GM20431 (cell line): ENCODE data around the gene FRAS1.
"Not testable (repeated sequence)": the region's sequence is repeated elsewhere in the genome, so short reads cannot be mapped to it uniquely, and the experiment has no call there.

ENCODE experiments used
- in situ Hi-C: fragments of 300-500 bp; cut with MseI, MboI; formaldehyde crosslinking; loops from one replicate; pipeline ENCODE4 v1.15.0; 2020; ENCODE audit warnings: low sequenced_read_pairs; ENCODE audit not compliant: unreplicated experiment

FRAS1 gene

DNA sequence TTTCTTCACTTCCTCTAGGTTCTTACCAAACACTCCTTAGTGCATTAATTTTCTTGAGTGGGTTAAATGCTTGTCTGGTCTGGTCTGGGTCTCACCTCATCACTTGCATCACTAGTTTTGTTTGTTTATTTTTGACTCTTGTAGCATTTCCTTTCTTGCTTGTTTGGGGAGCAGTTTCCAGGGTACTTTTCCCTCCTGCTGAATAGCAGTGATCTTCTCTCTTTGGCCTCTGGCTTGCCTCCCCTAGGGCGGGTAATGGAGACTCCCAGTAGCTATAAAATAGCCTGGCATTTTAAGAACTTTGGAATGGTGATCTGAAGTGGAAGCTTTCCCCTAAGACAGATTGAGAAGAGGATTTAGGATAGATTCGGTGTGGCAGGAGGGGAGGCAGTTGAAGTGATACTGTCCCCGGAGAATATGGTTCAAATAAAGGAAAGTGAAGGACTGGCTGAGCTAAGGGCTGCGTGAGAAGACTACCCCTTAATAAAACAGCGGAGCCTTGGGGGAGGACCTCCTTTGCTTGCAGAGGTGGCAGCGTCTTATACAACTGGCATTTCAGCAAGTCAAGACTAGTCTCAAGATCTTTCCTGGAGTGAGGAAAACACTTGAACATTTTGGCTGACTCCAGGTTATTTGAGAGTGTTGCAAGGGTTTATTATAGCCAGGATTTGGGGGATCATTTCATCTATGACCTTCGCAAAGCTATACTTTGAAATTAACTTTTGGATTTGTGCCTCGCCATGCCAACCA, 190.6 kb downstream of the FRAS1 start:
- in situ Hi-C loops: no loop called here

DNA sequence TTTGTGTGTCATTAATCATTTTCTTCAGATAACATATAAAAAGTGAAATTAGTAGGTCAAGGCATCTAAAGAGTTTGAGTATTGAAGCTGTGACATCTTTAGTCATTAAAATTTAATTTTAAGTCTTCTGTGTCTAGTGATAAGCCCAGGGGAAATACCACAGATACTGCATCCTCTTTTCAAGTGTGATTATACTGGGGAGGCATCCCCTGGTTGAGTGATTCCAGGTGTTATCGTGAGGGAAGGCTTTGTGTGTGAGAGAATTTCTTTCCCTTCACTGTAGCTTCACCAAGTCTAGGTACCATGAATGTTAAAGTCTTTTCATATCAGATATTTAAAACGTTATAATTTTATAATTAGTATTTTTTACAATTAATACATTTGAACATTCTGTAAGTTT, 193.4 kb downstream of the FRAS1 start:
- in situ Hi-C loops: no loop called here

DNA sequence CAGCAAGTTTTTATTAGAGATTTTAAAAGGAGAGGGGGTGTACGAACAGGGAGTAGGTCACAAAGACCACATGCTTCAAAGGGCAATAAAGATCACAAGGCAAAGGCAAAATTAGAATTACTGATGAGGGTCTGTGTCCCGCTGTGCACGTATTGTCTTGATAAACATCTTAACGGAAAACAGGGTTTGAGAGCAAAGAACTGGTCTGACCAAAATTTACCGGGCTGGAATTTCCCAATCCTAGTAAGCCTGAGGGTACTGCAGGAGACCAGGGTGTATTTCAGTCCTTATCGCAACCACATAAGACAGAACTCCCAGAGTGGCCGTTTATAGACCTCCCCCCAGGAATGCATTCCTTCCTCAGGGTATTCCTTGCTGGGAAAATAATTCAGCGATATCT, 195.7 kb downstream of the FRAS1 start:
- in situ Hi-C loops: not testable (repeated sequence)

DNA sequence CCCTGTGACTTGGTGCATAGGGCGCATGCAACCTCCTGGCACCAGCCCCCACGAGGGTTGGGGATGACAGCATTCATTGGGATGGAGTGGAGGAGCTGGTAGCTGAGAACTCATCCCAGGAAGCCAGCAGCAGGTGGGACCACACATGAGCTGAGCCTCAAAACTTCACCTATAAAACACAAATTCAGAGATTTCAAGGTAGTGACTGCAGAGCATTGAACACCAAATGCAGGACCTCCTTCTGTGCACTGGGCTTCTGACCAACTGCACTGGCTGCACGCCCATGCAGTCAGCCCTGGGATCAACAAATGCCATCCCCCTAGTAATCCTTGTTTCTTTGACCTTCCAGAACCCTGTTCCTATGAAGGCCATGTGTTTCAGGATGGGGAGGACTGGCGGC, 197.8 kb downstream of the FRAS1 start:
- in situ Hi-C loops: no loop called here

DNA sequence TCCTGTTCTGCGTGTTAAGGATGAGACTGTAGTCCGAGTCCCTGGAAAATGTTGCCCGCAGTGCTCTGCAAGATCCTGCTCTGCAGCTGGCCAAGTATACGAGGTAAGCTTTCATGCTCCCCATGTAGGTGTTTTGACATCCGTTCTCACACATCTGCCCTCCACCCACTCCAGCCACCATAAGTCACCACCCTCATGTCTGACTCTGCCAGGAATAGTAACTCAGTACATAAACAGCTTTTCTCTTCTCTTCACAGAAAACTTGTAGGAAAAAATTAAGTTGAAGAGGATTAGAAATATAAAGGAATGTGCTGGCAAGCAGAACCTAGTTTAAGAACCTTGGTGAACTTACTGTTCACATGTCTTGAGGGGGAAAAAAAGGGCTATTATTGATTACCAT, 207.9 kb downstream of the FRAS1 start:
- in situ Hi-C loops: no loop called here

DNA sequence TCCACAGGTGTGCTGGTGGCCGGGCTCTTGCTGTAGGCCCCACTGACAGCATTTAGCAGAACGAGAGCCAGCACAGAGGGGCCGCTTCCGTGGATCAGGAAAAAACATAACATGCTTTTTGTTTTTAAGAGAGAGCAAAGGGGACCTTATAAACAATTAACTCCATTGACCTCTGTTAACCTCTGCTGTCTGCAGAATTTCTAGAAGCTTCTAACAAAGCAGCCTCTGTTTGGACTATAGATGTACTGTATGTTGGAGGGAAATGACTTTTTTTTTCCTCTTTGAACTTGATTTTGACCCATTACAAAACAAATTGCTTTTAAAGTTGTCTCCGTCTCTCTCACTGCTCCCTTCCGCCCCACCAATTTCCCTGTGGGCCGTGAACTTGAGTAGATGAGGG, 210.7 kb downstream of the FRAS1 start:
- in situ Hi-C loops: no loop called here

DNA sequence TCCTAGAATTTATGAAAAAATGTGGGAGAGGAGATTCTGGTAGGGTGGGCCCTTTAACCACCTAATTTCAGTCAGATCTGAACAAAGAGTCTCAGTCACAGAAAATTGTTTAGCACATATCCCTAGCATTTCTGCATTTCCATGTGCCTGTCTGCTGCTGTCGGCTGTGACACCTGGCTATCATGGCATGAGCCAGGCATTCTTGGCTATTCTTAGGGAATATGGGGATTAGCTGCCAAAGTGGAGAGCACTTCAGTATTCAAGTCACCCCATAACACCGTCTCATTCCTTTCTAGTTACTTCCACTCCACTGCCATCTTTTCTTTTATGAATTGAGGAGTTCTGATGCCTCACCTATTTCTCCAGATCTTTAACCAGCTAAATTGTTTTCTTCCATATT, 211.5 kb downstream of the FRAS1 start:
- in situ Hi-C loops: no loop called here

DNA sequence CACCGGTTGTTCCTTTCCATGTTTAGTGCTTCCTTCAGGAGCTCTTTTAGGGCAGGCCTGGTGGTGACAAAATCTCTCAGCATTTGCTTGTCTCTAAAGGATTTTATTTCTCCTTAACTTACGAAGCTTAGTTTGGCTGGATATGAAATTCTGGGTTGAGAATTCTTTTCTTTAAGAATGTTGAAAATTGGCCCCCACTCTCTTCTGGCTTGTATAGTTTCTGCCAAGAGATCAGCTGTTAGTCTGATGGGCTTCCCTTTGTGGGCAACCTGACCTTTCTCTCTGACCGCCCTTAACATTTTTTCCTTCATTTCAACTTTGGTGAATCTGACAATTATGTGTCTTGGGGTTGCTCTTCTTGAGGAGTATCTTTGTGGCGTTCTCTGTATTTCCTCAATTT, 218.3 kb downstream of the FRAS1 start:
- in situ Hi-C loops: not testable (repeated sequence)

DNA sequence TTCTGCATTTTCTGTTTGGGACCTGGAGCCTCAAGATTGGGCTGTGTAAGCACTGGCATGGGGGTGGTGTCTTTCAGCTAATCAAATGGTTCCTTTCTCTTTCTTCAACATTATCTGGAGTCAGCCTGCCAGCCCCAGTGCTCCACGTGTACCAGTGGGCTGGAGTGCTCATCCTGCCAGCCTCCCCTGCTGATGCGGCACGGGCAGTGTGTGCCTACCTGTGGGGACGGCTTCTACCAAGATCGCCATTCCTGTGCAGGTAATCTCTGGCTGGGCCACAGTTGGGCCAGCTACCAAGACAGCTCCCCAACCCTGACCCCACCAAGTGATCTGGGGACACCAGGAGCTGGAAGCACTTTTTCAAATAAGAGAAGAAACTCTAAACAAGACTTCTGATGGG, 229.2 kb downstream of the FRAS1 start:
- in situ Hi-C loops: no loop called here

DNA sequence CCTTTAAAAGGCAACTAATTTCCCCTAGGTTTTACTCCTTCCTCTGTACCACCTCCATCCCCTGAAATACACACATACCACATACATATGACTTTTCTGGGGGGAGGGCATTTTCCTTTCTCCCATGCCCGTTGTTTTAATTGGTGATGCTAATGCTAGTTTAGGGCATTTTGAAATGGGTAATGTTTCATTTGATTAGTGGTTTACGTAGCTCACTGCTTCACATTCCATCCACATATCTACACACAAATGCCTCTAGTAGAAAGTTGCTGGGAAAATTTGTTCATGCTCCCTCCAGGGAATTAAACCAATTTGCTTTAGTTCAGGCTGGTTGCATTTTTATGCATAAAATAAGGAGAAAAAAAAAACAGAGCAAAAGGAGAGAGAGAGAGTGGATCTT, 231.2 kb downstream of the FRAS1 start:
- in situ Hi-C loops: no loop called here

DNA sequence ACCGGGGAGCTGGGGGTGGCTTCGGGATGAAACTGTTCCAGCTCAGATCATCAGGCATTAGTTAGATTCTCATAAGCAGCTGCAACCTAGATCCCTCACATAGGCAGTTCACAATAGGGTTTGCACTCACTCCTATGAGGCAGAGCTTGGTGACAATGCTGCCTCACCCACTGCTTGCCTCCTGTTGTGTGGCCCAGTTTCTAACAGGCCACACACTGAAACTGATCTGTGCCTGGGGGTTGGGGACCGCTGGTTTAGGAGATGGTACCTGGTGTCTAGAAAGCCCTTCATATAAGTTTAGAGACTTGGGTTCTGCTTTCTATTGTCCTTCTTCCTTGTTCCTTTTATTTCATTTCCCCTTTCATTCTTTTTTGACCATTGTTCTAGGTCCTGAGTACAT, 234.2 kb downstream of the FRAS1 start:
- in situ Hi-C loops: no loop called here

DNA sequence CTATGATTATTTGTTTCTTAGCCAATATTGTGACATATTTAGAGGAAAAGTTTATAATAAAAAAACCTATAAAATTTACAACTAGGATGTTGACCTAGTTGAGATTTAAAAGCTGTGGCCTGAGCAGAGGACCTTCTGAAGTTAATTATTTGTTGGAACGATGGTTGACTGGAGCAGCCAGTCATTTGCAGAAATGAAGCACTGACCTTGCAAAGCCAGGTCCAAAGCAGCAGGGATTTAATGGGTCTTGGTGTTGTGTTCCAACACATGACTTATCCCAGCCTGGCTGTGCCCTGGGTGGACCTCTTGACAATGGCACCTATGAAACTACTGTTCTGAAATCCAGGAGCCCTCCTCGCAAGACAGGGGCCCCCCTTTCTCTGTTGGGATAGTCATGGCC, 235.2 kb downstream of the FRAS1 start:
- in situ Hi-C loops: no loop called here

DNA sequence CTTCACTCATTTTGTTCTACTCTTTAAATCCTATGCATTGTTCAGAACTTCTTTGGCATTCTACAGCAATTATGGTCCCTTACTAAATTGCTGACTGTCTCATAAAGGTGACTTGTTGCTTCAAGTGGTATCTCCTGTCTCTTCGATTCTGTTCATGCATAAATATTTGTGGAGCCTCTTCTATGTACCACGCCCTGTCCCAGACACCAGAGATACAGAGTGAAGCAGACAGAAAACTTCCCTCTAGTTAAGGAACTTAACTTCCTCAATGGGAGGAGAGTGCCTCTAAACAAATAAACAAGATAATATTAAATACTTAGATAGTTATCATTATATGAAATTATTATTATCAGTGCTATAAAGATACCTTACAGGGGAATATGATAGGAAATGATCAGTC, 235.7 kb downstream of the FRAS1 start:
- in situ Hi-C loops: no loop called here

DNA sequence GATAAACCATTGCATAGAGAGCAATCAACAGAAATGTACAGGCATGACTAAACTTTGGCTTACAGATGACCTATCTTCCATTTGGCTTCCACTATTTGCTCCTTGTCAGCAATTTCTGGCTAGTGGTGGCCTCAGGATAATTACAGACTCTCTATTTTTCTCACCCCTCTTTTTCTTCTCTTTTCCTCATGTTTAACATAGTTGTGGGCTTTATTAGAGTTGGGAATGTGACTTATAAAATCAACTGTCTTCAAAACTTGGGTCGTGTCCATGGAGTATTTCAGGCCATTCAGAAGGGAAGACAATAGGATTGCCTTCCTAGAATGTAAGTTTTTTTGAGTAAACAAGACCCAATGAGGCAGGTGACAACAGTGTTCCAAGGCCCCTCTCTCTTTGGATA, 236.2 kb downstream of the FRAS1 start:
- in situ Hi-C loops: no loop called here

DNA sequence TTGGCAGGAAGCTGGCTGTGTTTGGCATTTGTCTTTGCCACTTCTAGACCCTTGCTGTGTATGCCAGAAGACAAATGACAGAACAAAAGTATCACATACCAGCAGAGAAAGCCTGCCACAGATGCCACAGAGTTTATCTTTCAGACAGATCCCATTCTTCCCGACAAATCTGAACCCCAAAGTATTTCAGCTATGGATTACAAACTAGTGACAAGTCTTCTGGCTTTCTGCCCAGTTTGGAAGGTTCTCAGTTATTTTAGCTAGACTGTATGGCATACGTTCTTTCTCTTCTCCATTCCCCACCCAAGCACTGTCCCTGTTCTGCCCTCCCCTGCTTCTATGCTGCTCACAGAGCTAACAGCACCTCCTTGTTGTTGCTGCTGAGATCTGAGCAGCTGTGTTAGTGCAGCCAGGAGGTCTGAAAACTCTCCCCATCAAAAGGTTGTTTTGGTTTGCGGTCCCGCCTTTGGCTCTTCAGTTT, 236.7 kb downstream of the FRAS1 start:
- in situ Hi-C loops: no loop called here

DNA sequence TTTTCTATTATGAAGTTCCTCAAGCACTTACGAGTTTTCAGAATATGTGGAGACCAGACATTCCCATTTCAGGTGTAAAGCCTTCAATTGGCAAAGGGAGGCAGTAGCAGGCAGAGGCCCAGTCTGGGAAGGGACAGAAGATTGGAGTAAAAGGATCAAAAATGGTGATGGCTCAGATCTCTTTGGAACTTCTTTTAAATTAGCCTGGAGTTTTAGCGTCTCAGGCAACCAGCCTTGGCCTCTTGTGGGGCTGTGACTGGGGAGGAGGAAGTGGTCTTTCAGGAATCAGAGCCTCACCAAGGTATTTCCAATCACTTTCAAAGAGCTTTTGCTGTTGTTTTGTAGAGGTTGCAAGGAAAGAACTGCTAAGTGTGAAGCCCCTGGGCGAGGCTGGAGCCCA, 239.1 kb downstream of the FRAS1 start:
- in situ Hi-C loops: no loop called here

DNA sequence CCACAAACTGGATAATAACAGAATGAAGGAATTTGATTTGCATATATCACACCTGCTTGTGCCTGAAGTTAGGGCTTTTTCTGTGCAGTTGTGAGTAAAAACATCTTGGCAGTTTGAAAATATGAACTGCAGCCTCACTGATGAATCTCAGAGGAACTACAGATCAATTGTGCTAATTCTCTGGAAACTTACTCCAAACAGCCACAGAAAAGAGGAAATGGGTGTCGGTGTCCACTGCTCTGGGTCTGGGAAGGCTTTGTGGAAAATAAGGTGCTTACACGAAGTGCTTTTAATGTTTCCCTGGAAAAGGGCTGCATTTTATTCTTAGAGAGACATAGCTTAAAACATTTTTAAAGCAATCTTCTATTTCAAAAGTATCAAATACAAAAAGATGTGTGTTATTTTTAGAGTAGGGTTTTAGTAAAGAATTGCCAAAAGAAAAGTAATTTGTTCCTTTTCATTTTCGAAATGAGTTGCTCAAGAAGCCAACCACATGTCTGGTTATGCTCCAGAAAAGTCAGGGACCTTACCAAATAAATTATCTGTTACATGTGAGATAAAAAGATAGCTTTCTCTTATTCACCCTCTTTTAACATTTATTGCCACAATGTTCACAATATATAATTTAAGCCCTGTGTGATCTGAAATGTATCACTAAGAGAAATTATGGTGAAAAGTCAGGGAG, 240.1 kb downstream of the FRAS1 start:
- in situ Hi-C loops: no loop called here

DNA sequence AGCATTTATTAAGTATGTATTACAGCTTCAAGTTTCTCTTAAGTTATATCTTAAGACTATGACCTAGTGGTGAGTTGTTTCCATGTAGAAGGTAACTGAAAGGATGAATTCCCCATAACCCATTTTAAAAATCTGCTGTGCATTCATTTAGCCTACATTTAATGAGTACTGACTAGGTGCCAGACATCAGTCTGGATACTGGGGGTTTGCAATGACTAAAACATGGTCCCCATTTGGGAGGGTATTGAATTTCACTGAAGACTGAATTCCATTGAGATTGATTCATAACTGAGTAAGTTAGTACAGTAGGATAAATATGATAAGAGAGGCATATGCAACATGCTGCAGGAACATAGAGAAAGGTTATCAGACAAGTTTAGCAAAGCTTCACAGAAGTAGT, 241.5 kb downstream of the FRAS1 start:
- in situ Hi-C loops: no loop called here

DNA sequence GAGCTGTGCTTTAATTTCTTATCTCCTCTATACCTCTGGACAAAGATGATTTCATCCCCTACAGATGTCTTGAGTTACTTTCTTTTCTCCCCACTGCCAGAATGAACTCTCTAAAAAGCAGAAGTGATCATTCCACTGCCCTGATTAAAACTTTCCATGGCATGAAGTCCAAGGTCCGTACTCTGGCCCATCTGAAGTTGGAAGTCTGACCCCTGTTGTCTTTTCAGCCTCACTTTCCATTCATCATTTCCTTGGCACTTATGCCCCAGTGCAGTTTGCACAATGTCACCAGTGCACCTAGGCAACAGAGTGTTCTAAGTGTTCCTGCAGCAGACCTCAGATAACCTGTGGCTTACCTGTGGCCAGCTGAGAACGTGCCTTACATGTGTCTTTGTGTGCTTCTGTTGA, 242.4 kb downstream of the FRAS1 start:
- in situ Hi-C loops: no loop called here

DNA sequence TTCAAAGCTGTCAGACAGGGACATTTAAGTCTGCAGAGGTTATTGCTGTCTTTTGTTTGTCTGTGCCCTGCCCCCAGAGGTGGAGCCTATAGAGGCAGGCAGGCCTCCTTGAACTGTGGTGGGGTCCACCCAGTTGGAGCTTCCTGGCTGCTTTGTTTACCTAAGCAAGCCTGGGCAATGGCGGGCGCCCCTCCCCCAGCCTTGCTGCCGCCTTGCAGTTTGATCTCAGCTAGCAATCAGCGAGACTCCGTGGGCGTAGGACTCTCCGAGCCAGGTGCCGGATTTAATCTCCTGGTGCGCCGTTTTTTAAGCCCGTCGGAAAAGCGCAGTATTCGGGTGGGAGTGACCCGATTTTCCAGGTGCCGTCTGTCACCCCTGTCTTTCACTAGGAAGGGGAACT, 250.1 kb downstream of the FRAS1 start:
- in situ Hi-C loops: not testable (repeated sequence)

DNA sequence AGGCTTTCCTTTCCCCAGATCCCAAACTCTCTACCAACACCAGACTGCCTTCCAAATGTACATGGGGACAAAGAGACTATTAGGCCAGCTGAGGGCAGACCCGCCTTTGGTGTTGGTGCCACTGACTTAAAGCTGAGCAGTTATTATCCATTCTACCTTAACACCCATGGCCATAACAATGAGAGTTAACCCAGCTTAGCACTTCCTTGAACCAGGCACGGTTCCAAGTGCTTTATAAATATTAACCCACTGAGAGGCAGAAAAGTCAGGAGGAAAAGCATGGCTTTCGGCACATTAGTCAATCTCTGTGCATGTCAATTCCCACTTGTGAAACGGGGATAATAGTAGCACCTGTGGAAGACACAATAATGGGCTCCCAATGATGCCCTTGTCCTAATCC, 251.4 kb downstream of the FRAS1 start:
- in situ Hi-C loops: no loop called here

DNA sequence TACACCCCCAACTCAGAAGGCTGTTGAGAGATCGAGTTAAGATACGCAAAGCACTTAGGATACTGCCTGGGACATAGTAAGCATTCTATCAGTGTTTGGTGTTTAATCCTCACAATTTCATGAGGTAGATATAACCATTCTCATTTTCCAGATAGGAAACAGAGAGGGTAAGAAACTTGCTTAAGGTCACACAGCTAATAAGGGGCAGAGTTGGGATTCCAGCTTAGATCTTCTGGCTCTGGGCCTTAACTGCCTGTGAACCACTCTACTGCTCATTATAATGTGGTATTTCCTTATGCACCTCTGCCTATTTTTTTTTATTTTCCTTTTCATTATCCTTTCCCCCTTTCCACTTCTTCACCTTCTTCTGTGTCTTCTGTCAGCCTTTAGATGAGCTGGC, 252.2 kb downstream of the FRAS1 start:
- in situ Hi-C loops: no loop called here
